ENCODE measurements around the gene RIPOR3. TPM values are rescaled to one million over a fixed set of nuclear protein-coding genes. Genes with fewer than 3 reads are reported as not detected.

Gene RIPOR3
- polyA plus RNA-seq, 1 of the 3 experiments (the other 2 are of a cell fraction) = 1.2 TPM

- H3F3A ChIP-seq (replicated peaks; ENCODE audit: insufficient read depth) = no peaks in the 10 kb centered on the region
- H3K27me3 ChIP-seq (ENCODE audit: insufficient read depth) = no peaks in the 10 kb centered on the region
- no peaks in the 10 kb centered on the region for H3K36me3 ChIP-seq (replicated peaks in 1 of 2; ENCODE audit: control insufficient read depth in 1 of 2, insufficient read depth in 2 of 2, low read length in 1 of 2)
- H2AFZ ChIP-seq (ENCODE audit: low read depth) = no peak overlapping the region
- no peaks in the 10 kb centered on the region for H3K4me1 ChIP-seq (ENCODE audit: control insufficient read depth in 1 of 2, insufficient read depth in 2 of 2, low read depth in 1 of 2, low read length in 1 of 2)
- POLR2A ChIA-PET = no interaction called here
- DNase-seq = no peak
- TF ChIP-seq YY1 (IDR thresholded peaks at IDR 0.05; ENCODE audit: low read depth) (no peak), GATA2 (CRISPR knock-in tag; IDR thresholded peaks at IDR 0.05) (no peak), GABPA (IDR thresholded peaks at IDR 0.05; ENCODE audit: low read depth) (no peak), MAX (IDR thresholded peaks at IDR 0.05; ENCODE audit: low read depth) (no peak), TEAD4 (IDR thresholded peaks at IDR 0.05; ENCODE audit: borderline replicate concordance, insufficient read depth) (no peak), EZH2phosphoT487 (IDR thresholded peaks at IDR 0.05; ENCODE audit: borderline replicate concordance, low read depth) (no peak), MEF2A (IDR thresholded peaks at IDR 0.05; ENCODE audit: borderline replicate concordance, low read depth) (no peak), CHD2 (IDR thresholded peaks at IDR 0.05; ENCODE audit: low read length, partially characterized antibody) (no peak), RFX5 (IDR thresholded peaks at IDR 0.05; ENCODE audit: low read length) (no peak), FOXJ3 (CRISPR knock-in tag; IDR thresholded peaks at IDR 0.05) (no peak), TAF1 (IDR thresholded peaks at IDR 0.05; ENCODE audit: borderline replicate concordance, low read depth, low read length) (no peak), MXI1 (IDR thresholded peaks at IDR 0.05; ENCODE audit: low read depth, low read length) (no peak)
- TF ChIP-seq, protein P1, sequence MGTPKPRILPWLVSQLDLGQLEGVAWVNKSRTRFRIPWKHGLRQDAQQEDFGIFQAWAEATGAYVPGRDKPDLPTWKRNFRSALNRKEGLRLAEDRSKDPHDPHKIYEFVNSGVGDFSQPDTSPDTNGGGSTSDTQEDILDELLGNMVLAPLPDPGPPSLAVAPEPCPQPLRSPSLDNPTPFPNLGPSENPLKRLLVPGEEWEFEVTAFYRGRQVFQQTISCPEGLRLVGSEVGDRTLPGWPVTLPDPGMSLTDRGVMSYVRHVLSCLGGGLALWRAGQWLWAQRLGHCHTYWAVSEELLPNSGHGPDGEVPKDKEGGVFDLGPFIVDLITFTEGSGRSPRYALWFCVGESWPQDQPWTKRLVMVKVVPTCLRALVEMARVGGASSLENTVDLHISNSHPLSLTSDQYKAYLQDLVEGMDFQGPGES (IDR thresholded peaks at IDR 0.05; ENCODE audit: low read depth, low read length) = no peak
- H3K79me2 ChIP-seq (ENCODE audit: insufficient read depth) = no peaks in the 10 kb centered on the region
- CTCF ChIA-PET = interaction anchor here (1.3 kb wide), 1 partner anchor 14 kb away, joined by 3 read pairs; no protein-coding TSS in a partner anchor
- H3K9me2 ChIP-seq = no peaks in the 10 kb centered on the region
- no peak overlapping the region for H3K9ac ChIP-seq
- H3K4me3 ChIP-seq (ENCODE audit: low read depth in 2 of 2, low read length in 1 of 2) = no peak overlapping the region
- no peaks in the 10 kb centered on the region for H4K20me1 ChIP-seq (ENCODE audit: insufficient read depth)
- WGBS (ENCODE audit: low lambda C conversion rate) = 84% methylated on average over 13 of the region's 15 CpGs
- no peak overlapping the region for H3K4me2 ChIP-seq
- H3K27ac ChIP-seq (ENCODE audit: low read depth in 2 of 2, low read length in 1 of 2) = no peak overlapping the region
- no peaks in the 10 kb centered on the region for H3K9me3 ChIP-seq
These were observed 80.1 kb downstream of the RIPOR3 start for GRCh38 chr20:50611128-50611810.

DNA sequence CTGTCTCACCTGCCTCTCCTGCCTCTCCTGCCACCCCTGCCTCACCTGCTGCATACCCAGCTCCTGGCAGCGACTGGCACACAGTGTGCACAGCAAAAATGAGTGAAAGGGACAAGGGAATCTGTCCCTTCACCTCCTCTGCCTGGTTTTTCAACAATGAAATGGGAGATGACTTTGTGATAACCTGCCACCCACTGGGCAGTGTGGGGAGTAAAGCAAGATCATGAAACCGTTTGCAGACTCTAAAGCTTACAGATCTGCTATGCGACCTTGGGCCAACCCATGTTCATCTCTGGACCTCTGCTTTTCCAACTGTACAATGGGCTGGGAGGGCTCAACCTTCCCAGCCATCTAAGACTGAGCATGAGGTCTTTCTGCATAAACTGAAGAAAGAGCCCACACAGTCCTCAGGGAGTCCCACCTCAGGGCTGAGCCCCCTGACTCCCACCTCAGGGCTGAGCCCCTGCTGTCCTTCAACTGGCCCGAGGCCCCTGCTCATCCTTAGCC is 81.1 kb downstream of the RIPOR3 start:
- Histone ChIP-seq H3K9ac (no peak overlapping the region), H3K4me2 (no peak overlapping the region), H3K27ac (ENCODE audit: low read depth in 2 of 2, low read length in 1 of 2) (no peak overlapping the region), H3K9me3 (no peaks in the 10 kb centered on the region), H3F3A (replicated peaks; ENCODE audit: insufficient read depth) (no peaks in the 10 kb centered on the region), H3K4me1 (ENCODE audit: control insufficient read depth in 1 of 2, insufficient read depth in 2 of 2, low read depth in 1 of 2, low read length in 1 of 2) (no peaks in the 10 kb centered on the region), H3K4me3 (ENCODE audit: low read depth in 2 of 2, low read length in 1 of 2) (no peak overlapping the region), H3K27me3 (ENCODE audit: insufficient read depth) (no peaks in the 10 kb centered on the region), H4K20me1 (ENCODE audit: insufficient read depth) (no peaks in the 10 kb centered on the region), H3K79me2 (ENCODE audit: insufficient read depth) (no peaks in the 10 kb centered on the region), H3K9me2 (no peaks in the 10 kb centered on the region), H3K36me3 (replicated peaks in 1 of 2; ENCODE audit: control insufficient read depth in 1 of 2, insufficient read depth in 2 of 2, low read length in 1 of 2) (no peaks in the 10 kb centered on the region), H2AFZ (ENCODE audit: low read depth) (no peak overlapping the region)
- DNase-seq = no peak
- ChIA-PET CTCF (interaction anchor here (1.2 kb wide), 1 partner anchor 23 kb away, joined by 4 read pairs; no protein-coding TSS in a partner anchor), POLR2A (interaction anchor here (0.6 kb wide), 1 partner anchor 15 kb away, joined by 4 read pairs; no protein-coding TSS in a partner anchor)
- TF ChIP-seq, protein P2, sequence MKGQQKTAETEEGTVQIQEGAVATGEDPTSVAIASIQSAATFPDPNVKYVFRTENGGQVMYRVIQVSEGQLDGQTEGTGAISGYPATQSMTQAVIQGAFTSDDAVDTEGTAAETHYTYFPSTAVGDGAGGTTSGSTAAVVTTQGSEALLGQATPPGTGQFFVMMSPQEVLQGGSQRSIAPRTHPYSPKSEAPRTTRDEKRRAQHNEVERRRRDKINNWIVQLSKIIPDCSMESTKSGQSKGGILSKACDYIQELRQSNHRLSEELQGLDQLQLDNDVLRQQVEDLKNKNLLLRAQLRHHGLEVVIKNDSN (IDR thresholded peaks at IDR 0.05; ENCODE audit: borderline replicate concordance, low read depth) = no peak
- TF ChIP-seq, protein P3, sequence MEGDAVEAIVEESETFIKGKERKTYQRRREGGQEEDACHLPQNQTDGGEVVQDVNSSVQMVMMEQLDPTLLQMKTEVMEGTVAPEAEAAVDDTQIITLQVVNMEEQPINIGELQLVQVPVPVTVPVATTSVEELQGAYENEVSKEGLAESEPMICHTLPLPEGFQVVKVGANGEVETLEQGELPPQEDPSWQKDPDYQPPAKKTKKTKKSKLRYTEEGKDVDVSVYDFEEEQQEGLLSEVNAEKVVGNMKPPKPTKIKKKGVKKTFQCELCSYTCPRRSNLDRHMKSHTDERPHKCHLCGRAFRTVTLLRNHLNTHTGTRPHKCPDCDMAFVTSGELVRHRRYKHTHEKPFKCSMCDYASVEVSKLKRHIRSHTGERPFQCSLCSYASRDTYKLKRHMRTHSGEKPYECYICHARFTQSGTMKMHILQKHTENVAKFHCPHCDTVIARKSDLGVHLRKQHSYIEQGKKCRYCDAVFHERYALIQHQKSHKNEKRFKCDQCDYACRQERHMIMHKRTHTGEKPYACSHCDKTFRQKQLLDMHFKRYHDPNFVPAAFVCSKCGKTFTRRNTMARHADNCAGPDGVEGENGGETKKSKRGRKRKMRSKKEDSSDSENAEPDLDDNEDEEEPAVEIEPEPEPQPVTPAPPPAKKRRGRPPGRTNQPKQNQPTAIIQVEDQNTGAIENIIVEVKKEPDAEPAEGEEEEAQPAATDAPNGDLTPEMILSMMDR (IDR thresholded peaks at IDR 0.05) = 0 out of 2 replicates have a peak, but pooled peaks have one; percentile 15
- 0 out of 2 replicates have a peak, but pooled peaks have one; percentile 8 for TF ChIP-seq RAD21 (IDR thresholded peaks at IDR 0.05; ENCODE audit: low read length)
- 66% methylated on average over 3 of the region's 4 CpGs for WGBS (ENCODE audit: low lambda C conversion rate)

Data from SK-N-SH (cell line).